H9 (cell line): ENCODE data around the gene LRP1B. TPM values are rescaled to one million over a fixed set of nuclear protein-coding genes. Genes with fewer than 3 reads are reported as not detected.

ENCODE experiments used
- DNase-seq: peaks from one replicate; pipeline ENCODE4 v3.0.0-alpha.2; 2017
- H2AFZ ChIP-seq: one replicate; pipeline ENCODE4 v1.6.1; 2013; ENCODE audit warnings: mild to moderate bottlenecking, low read length, control low read depth, moderate library complexity
- H2AK5ac ChIP-seq: 2 replicates; pipeline ENCODE4 v1.6.1; 2013; ENCODE audit warnings: low read length, control low read depth, mixed read lengths; ENCODE audit not compliant: insufficient read length
- H2BK120ac ChIP-seq: one replicate; pipeline ENCODE4 v1.6.1; 2013; ENCODE audit warnings: low read depth, mild to moderate bottlenecking, low read length, control low read depth, inconsistent platforms; ENCODE audit not compliant: poor library complexity, severe bottlenecking
- H2BK12ac ChIP-seq: 2 replicates; pipeline ENCODE4 v1.6.1; 2013; ENCODE audit warnings: low read length, control low read depth, mixed read lengths, low read depth; ENCODE audit not compliant: insufficient read length
- H2BK15ac ChIP-seq: 2 replicates; pipeline ENCODE4 v1.6.1; 2013; ENCODE audit warnings: low read depth, low read length, control low read depth
- H2BK20ac ChIP-seq: one replicate; pipeline ENCODE4 v1.6.1; 2013; ENCODE audit warnings: low read depth, mild to moderate bottlenecking, low read length, control low read depth, inconsistent platforms; ENCODE audit not compliant: poor library complexity, severe bottlenecking
- H2BK5ac ChIP-seq: 2 replicates; pipeline ENCODE4 v1.6.1; 2013; ENCODE audit warnings: low read length, control low read depth, mixed read lengths; ENCODE audit not compliant: insufficient read length
- H3K14ac ChIP-seq: 2 replicates; pipeline ENCODE4 v1.6.1; 2013; ENCODE audit warnings: low read length, control low read depth; ENCODE audit not compliant: insufficient read depth
- H3K18ac ChIP-seq: 2 replicates; pipeline ENCODE4 v1.6.1; 2013; ENCODE audit warnings: low read depth, mild to moderate bottlenecking, mixed read lengths, low read length, control low read depth; ENCODE audit not compliant: insufficient read length
- H3K23ac ChIP-seq: 2 replicates; pipeline ENCODE4 v1.6.1; 2013; ENCODE audit warnings: low read length, control low read depth, mixed read lengths, low read depth; ENCODE audit not compliant: insufficient read length
- H3K23me2 ChIP-seq: 2 replicates; pipeline ENCODE4 v1.6.1; 2013; ENCODE audit warnings: low read depth, mild to moderate bottlenecking, mixed read lengths, low read length, control low read depth; ENCODE audit not compliant: insufficient read length, poor library complexity, severe bottlenecking
- H3K27ac ChIP-seq: 2 replicates; pipeline ENCODE4 v1.5.1; 2013; ENCODE audit warnings: low read length, control low read depth, mixed read lengths, low read depth; ENCODE audit not compliant: insufficient read length
- H3K27me3 ChIP-seq: 2 replicates; pipeline ENCODE4 v1.6.1; 2013; ENCODE audit warnings: low read length, control low read depth, inconsistent platforms; ENCODE audit not compliant: insufficient read depth
- H3K4ac ChIP-seq: 2 replicates; pipeline ENCODE4 v1.6.1; 2013; ENCODE audit warnings: low read depth, mild to moderate bottlenecking, control low read depth, inconsistent platforms, low read length, moderate library complexity
- H3K4me1 ChIP-seq: 2 replicates; pipeline ENCODE4 v1.6.1; 2013; ENCODE audit warnings: low read length, control low read depth, inconsistent platforms; ENCODE audit not compliant: insufficient read depth
- H3K4me2 ChIP-seq: 2 replicates; pipeline ENCODE4 v1.6.1; 2013; ENCODE audit warnings: low read length, control low read depth, mixed read lengths; ENCODE audit not compliant: insufficient read length, insufficient read depth
- H3K56ac ChIP-seq: 2 replicates; pipeline ENCODE4 v1.6.1; 2013; ENCODE audit warnings: low read depth, mild to moderate bottlenecking, mixed read lengths, low read length, control low read depth; ENCODE audit not compliant: insufficient read length
- H3K79me1 ChIP-seq: 2 replicates; pipeline ENCODE4 v1.6.1; 2013; ENCODE audit warnings: low read depth, mild to moderate bottlenecking, moderate library complexity, low read length, control low read depth, inconsistent platforms; ENCODE audit not compliant: insufficient read depth, poor library complexity, severe bottlenecking
- H3K79me2 ChIP-seq: 2 replicates; pipeline ENCODE4 v1.6.1; 2013; ENCODE audit warnings: low read length, control low read depth, inconsistent platforms; ENCODE audit not compliant: insufficient read depth
- H3K9ac ChIP-seq: 2 replicates; pipeline ENCODE4 v1.6.1; 2013; ENCODE audit warnings: low read length, control low read depth, mixed read lengths; ENCODE audit not compliant: insufficient read length; ENCODE audit errors: extremely low read depth
- H3K9me3 ChIP-seq: one replicate; pipeline ENCODE4 v1.6.1; 2013; ENCODE audit warnings: low read depth, low read length, inconsistent platforms; ENCODE audit not compliant: control insufficient read depth
- H3T11ph ChIP-seq: one replicate; pipeline ENCODE4 v1.6.1; 2013; ENCODE audit warnings: mild to moderate bottlenecking, low read length, control low read depth, inconsistent platforms
- H4K20me1 ChIP-seq: one replicate; pipeline ENCODE4 v1.6.1; 2013; ENCODE audit not compliant: control insufficient read depth, insufficient read length, insufficient read depth
- H4K5ac ChIP-seq: 2 replicates; pipeline ENCODE4 v1.6.1; 2013; ENCODE audit warnings: low read depth, mild to moderate bottlenecking, mixed read lengths, low read length, control low read depth; ENCODE audit not compliant: insufficient read length
- H4K8ac ChIP-seq: replicated peaks from 2 replicates; pipeline ENCODE4 v1.6.1; 2013; ENCODE audit warnings: low read length, control low read depth, mixed read lengths, low read depth; ENCODE audit not compliant: insufficient read length
- H4K91ac ChIP-seq: 2 replicates; pipeline ENCODE4 v1.6.1; 2013; ENCODE audit warnings: low read depth, mild to moderate bottlenecking, moderate library complexity, mixed read lengths, low read length, control low read depth; ENCODE audit not compliant: insufficient read length
- H3K27ac Mint-ChIP-seq, 3 experiments: 2 replicates in 2 of 3; 3 replicates in 1 of 3; pipeline ENCODE4 v1.8.0; 2020 to 2021; ENCODE audit warnings: mixed read lengths in 3 of 3, mild to moderate bottlenecking in 1 of 3, moderate library complexity in 1 of 3
- H3K27me3 Mint-ChIP-seq: 2 replicates; pipeline ENCODE4 v1.8.0; 2021; ENCODE audit warnings: low read depth, mild to moderate bottlenecking, moderate library complexity, mixed read lengths
- H3K36me3 Mint-ChIP-seq, 3 experiments: 2 replicates in 2 of 3; 3 replicates in 1 of 3; pipeline ENCODE4 v1.8.0; 2020 to 2021; ENCODE audit warnings: low read depth in 3 of 3, mixed read lengths in 3 of 3; ENCODE audit not compliant: insufficient read depth in 1 of 3
- H3K4me1 Mint-ChIP-seq, 2 experiments: 2 replicates each; pipeline ENCODE4 v1.8.0; 2020; ENCODE audit warnings: mixed read lengths in 2 of 2
- H3K4me3 Mint-ChIP-seq, 2 experiments: 2 replicates in 1 of 2; 3 replicates in 1 of 2; pipeline ENCODE4 v1.8.0; 2020 to 2021; ENCODE audit warnings: mild to moderate bottlenecking in 2 of 2, mixed read lengths in 2 of 2, moderate library complexity in 1 of 2
- H3K9me3 Mint-ChIP-seq, 2 experiments: 2 replicates in 1 of 2; 3 replicates in 1 of 2; pipeline ENCODE4 v1.8.0; 2020; ENCODE audit warnings: mild to moderate bottlenecking in 2 of 2, mixed read lengths in 2 of 2, moderate library complexity in 1 of 2
- CTCF ChIP-seq: fragments of 200-600 bp; sonication (generic); conservative IDR thresholded peaks from 3 replicates; pipeline ENCODE4 v1.8.0; 2021; ENCODE audit warnings: antibody characterized with exemption, mild to moderate bottlenecking
- WGBS: extraction: QIAGEN DNeasy Blood & Tissue Kit; methylation state at CpG from one replicate; pipeline ENCODE4 v1.1.7; 2013; ENCODE audit warnings: missing lambda C conversion rate, low lambda C conversion rate, mixed read lengths; ENCODE audit not compliant: insufficient read length; ENCODE audit errors: extremely low coverage; 5-methylcytosine and 5-hydroxymethylcytosine counted together
- total RNA-seq: library from RNA; stranded (reverse); gene quantifications from 2 replicates; pipeline ENCODE4 v1.2.1, GENCODE V29; 2021

Gene LRP1B
- total RNA-seq, 1 experiment from 2014 or later: not detected

GRCh38 chr2:141741652-141742051 lies 389.2 kb downstream of the LRP1B start:
- no peaks in the 10 kb centered on the region for H3K27me3 ChIP-seq
- H2BK5ac ChIP-seq: no peak overlapping the region
- no peak overlapping the region for H2BK120ac ChIP-seq
- no peak overlapping the region for H3K4ac ChIP-seq
- no peaks in the 10 kb centered on the region for H3K79me1 ChIP-seq
- H3K9ac ChIP-seq: no peak overlapping the region
- H2BK12ac ChIP-seq: no peak overlapping the region
- H4K8ac ChIP-seq: no peak overlapping the region
- H3K4me2 ChIP-seq: no peak overlapping the region
- H3K23me2 ChIP-seq: no peaks in the 10 kb centered on the region
- H4K91ac ChIP-seq: no peak overlapping the region
- H3K4me1 ChIP-seq: no peaks in the 10 kb centered on the region
- H4K5ac ChIP-seq: no peak overlapping the region
- no peaks in the 10 kb centered on the region for H3K79me2 ChIP-seq
- H3K18ac ChIP-seq: no peak overlapping the region
- Mint-ChIP-seq H3K4me1 (peaks cover 5 to 10% of the 10 kb centered on the region in 2 experiments; a peak in 2 of 4 replicates), H3K4me3 (no peak overlapping the region), H3K27me3 (no peaks in the 10 kb centered on the region), H3K9me3 (peaks cover 0 to 3% of the 10 kb centered on the region in 2 experiments; a peak in 2 of 5 replicates), H3K36me3 (no peaks in the 10 kb centered on the region), H3K27ac (no peak overlapping the region)
- H3K56ac ChIP-seq: no peak overlapping the region
- no peak overlapping the region for H2AK5ac ChIP-seq
- H3T11ph ChIP-seq: no peak overlapping the region
- no peak overlapping the region for H2BK20ac ChIP-seq
- H2AFZ ChIP-seq: no peak overlapping the region
- DNase-seq: no peak
- no peak overlapping the region for H3K14ac ChIP-seq
- H2BK15ac ChIP-seq: no peak overlapping the region
- no peak overlapping the region for H3K27ac ChIP-seq
- H3K9me3 ChIP-seq: no peaks in the 10 kb centered on the region
- no peaks in the 10 kb centered on the region for H4K20me1 ChIP-seq
- TF ChIP-seq CTCF: no peak
- no peak overlapping the region for H3K23ac ChIP-seq
- WGBS: no CpG with 5 or more reads among the region's 3 CpGs
